Measurements from ENCODE around the gene LSM5.

DNA sequence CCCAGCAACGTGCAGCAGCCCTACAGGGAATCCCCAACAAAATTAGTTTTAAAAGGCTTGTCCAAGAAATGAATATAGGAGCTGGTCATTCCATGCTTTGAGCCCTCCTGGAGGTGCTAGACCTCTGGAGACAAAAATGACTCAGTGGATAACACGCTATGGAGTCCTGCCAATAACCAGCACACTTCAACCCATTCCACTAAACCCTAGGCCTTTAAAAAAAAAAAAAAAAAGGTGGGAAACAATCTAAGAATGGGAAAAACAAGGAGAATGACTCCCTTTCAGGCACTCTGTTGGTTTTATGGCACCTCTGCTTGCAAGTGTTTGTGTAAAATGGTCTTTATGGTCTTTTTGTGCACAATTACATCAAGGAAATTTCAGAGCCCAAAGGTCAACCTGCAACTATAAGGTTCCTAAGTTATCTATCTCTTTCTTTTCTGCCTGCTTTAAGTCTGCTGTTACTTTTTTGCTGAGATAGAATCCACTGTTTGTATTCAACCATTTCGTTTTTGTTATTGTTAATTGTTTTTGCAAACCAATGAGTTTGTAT lies 26.4 kb upstream of the LSM5 start:
- TF ChIP-seq, protein P1, sequence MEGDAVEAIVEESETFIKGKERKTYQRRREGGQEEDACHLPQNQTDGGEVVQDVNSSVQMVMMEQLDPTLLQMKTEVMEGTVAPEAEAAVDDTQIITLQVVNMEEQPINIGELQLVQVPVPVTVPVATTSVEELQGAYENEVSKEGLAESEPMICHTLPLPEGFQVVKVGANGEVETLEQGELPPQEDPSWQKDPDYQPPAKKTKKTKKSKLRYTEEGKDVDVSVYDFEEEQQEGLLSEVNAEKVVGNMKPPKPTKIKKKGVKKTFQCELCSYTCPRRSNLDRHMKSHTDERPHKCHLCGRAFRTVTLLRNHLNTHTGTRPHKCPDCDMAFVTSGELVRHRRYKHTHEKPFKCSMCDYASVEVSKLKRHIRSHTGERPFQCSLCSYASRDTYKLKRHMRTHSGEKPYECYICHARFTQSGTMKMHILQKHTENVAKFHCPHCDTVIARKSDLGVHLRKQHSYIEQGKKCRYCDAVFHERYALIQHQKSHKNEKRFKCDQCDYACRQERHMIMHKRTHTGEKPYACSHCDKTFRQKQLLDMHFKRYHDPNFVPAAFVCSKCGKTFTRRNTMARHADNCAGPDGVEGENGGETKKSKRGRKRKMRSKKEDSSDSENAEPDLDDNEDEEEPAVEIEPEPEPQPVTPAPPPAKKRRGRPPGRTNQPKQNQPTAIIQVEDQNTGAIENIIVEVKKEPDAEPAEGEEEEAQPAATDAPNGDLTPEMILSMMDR (IDR thresholded peaks at IDR 0.05) = no peak
- no peak for TF ChIP-seq POLR2A (IDR thresholded peaks at IDR 0.05)
